GM12878 (cell line): ENCODE measurements around the gene PCSK6. TPM values are rescaled to one million over a fixed set of nuclear protein-coding genes. Genes with fewer than 3 reads are reported as not detected.

Experiments used
- ATAC-seq: fragments of 200-7000 bp; cut with Tn5 transposase; 3 replicates; pipeline ENCODE4 v1.9.1; 2020; ENCODE audit warnings: mild to moderate bottlenecking, moderate library complexity
- BruUV-seq: library from RNA; stranded (reverse); fragments of 400-500 nt; replicated peaks from 2 replicates; lab custom pipeline; 2021; lab: Mats Ljungman, UMichigan
- CTCF ChIA-PET: fragments of 300-600 bp; sonication (Branson Sonifier 250); formaldehyde crosslinking; extraction: SDS; loops from one replicate; lab custom pipeline; 2021; ENCODE audit warnings: inconsistent platforms; lab: Yijun Ruan, JAX
- POLR2A ChIA-PET: fragments of 350-600 bp; formaldehyde crosslinking; extraction: SDS; loops from one replicate; lab custom pipeline; 2021; ENCODE audit warnings: inconsistent platforms; lab: Charles Lee
- RAD21 ChIA-PET: fragments of 300-600 bp; sonication (Branson Sonifier 250); formaldehyde crosslinking; loops from one replicate; lab custom pipeline; 2023; ENCODE audit warnings: antibody characterized with exemption; ENCODE audit not compliant: unreplicated experiment; lab: Charles Lee
- SMC1A ChIA-PET: fragments of 300-600 bp; sonication (Branson Sonifier 250); formaldehyde crosslinking; loops from one replicate; lab custom pipeline; 2023; ENCODE audit not compliant: unreplicated experiment, uncharacterized antibody; lab: Charles Lee
- DNase-seq: peaks from one replicate; pipeline ENCODE4 v3.0.0-alpha.2; 2011; ENCODE audit warnings: low read depth, low spot score
- FAIRE-seq: peaks from 3 replicates; lab custom pipeline; 2011; peaks lifted over from hg19 to GRCh38; lab: Jason Lieb, UNC
- H2AFZ ChIP-seq: 2 replicates; pipeline ENCODE4 v1.6.0; 2011; ENCODE audit warnings: low read depth, low read length, control low read depth; ENCODE audit not compliant: control insufficient read depth
- H3K27ac ChIP-seq: 2 replicates; pipeline ENCODE4 v1.5.1; 2011; ENCODE audit warnings: control low read depth; ENCODE audit not compliant: control insufficient read depth, insufficient read depth
- H3K27me3 ChIP-seq, 2 experiments: replicated peaks in 1 of 2; 2 replicates each; pipeline versions ENCODE4 v1.6.0 to v1.6.1; 2011; ENCODE audit warnings: low read length in 1 of 2; ENCODE audit not compliant: control insufficient read depth in 2 of 2, insufficient read depth in 2 of 2
- H3K36me3 ChIP-seq, 2 experiments: 2 replicates each; pipeline ENCODE4 v1.5.1; 2011; ENCODE audit warnings: low read length in 1 of 2; ENCODE audit not compliant: control insufficient read depth in 2 of 2, insufficient read depth in 2 of 2
- H3K4me1 ChIP-seq: 2 replicates; pipeline ENCODE4 v1.6.1; 2011; ENCODE audit warnings: mild to moderate bottlenecking, low read length, moderate library complexity, mixed read lengths; ENCODE audit not compliant: control insufficient read depth, insufficient read depth
- H3K4me2 ChIP-seq: 2 replicates; pipeline ENCODE4 v1.6.0; 2011; ENCODE audit warnings: control low read depth; ENCODE audit not compliant: control insufficient read depth, insufficient read depth
- H3K4me3 ChIP-seq: fragments of 200-600 bp; sonication (generic); 2 replicates; pipeline ENCODE4 v1.5.1; 2016
- H3K79me2 ChIP-seq: 2 replicates; pipeline ENCODE4 v1.6.0; 2011; ENCODE audit warnings: low read length; ENCODE audit not compliant: control insufficient read depth, insufficient read depth
- H3K9ac ChIP-seq: 2 replicates; pipeline ENCODE4 v1.8.0; 2011; ENCODE audit warnings: low read length, control low read depth, mixed read lengths; ENCODE audit not compliant: control insufficient read depth, insufficient read depth
- H3K9me3 ChIP-seq: replicated peaks from 3 replicates; pipeline ENCODE4 v1.5.1; 2011; ENCODE audit warnings: mild to moderate bottlenecking, low read length; ENCODE audit not compliant: control insufficient read depth, insufficient read depth
- H4K20me1 ChIP-seq: 2 replicates; pipeline ENCODE4 v1.6.0; 2011; ENCODE audit not compliant: control insufficient read depth, insufficient read depth
- CHD2 ChIP-seq: IDR thresholded peaks from 2 replicates; pipeline ENCODE4 v1.6.1; 2011; ENCODE audit warnings: low read depth, low read length, improper control_type of control experiment, borderline replicate concordance
- E2F4 ChIP-seq: IDR thresholded peaks from 2 replicates; pipeline ENCODE4 v1.6.1; 2012; ENCODE audit warnings: low read depth, low read length, improper control_type of control experiment
- IKZF2 ChIP-seq, 2 experiments: fragments of 450-650 bp; IDR thresholded peaks; 2 replicates each; pipeline ENCODE4 v1.6.1; 2017; ENCODE audit warnings: mild to moderate bottlenecking in 2 of 2, moderate library complexity in 2 of 2
- POLR2AphosphoS5 ChIP-seq: IDR thresholded peaks from 2 replicates; pipeline ENCODE4 v1.6.1; 2011; ENCODE audit warnings: mild to moderate bottlenecking, low read length, inconsistent platforms
- SREBF1 ChIP-seq: IDR thresholded peaks from 2 replicates; pipeline ENCODE4 v1.6.1; 2012; ENCODE audit warnings: mild to moderate bottlenecking, low read length
- STAT1 ChIP-seq: fragments of 450-650 bp; conservative IDR thresholded peaks from 2 replicates; pipeline ENCODE4 v1.6.1; 2014; ENCODE audit warnings: antibody characterized with exemption, mild to moderate bottlenecking
- YY1 ChIP-seq: IDR thresholded peaks from 2 replicates; pipeline ENCODE4 v1.6.1; 2011; ENCODE audit warnings: low read depth, mild to moderate bottlenecking, low read length
- WGBS: methylation state at CpG from one replicate; pipeline ENCODE4 v1.1.6; 2016; ENCODE audit warnings: low lambda C conversion rate; ENCODE audit not compliant: insufficient replicate concordance, insufficient coverage; ENCODE audit errors: missing lambda C conversion rate; 5-methylcytosine and 5-hydroxymethylcytosine counted together
- in situ Hi-C: fragments of 300-500 bp; cut with MboI; formaldehyde crosslinking; loops from 9 replicates; pipeline ENCODE4 v1.14.3; 2018; ENCODE audit warnings: mixed read lengths
- intact Hi-C: fragments of 100-400 bp; cut with micrococcal nuclease; formaldehyde crosslinking; loops from one replicate; pipeline ENCODE4 v1.14.2; 2022; ENCODE audit not compliant: unreplicated experiment
- polyA plus RNA-seq, 11 experiments: library from polyadenylated mRNA; depleted of rRNA in 4 of 11; unstranded in 6 of 11; stranded (reverse) in 5 of 11; fragments of >200 nt; fragmentation: Nextera tagmentation in 4 of 11; fragmentation: Illumina TruSeq in 1 of 11; extraction: Ambion mirVana in 4 of 11; extraction: Trizol in 1 of 11; gene quantifications; 1 replicate in 1 of 11; 2 replicates in 10 of 11; pipeline versions ENCODE4 v1.2.1 to v1.2.3, GENCODE V29; 2011 to 2016; ENCODE audit warnings: inconsistent platforms in 2 of 11, missing spikeins in 2 of 11, low read depth in 1 of 11
- total RNA-seq, 4 experiments: library from RNA; depleted of rRNA in 3 of 4; stranded (reverse); fragments of >200 nt in 3 of 4; fragmentation: Illumina TruSeq in 1 of 4; extraction: Trizol in 1 of 4; gene quantifications; 2 replicates each; pipeline versions ENCODE4 v1.2.1 to v1.2.3, GENCODE V29; 2013 to 2021

PCSK6 gene
- total and polyA plus RNA-seq, 10 of the 15 experiments (the other 5 are each of a cell fraction or from before 2014, with no cell fraction given): 0.19 to 0.67 (median 0.25) TPM; not detected in 4

DNA sequence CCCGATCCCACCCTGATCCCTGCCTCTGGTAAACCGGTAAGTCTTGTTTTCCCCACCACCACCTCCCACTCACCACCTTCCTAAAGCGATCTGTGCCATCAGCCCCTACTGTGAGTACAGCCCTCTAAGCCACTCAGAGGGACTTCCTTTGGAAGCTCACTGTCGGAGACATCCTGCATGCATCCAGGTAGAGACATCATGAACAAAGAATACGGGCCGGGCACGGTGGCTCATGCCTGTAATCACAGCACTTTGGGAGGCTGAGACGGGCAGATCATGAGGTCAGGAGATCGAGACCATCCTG, 13.7 kb upstream of the PCSK6 start (continued):
- TF ChIP-seq IKZF2 (IDR thresholded peaks at IDR 0.05) (no peak), E2F4 (no peak), CHD2 (no peak), POLR2AphosphoS5 (no peak), STAT1 (no peak), YY1 (no peak)
- TF ChIP-seq, all 136 proteins: peak for 0

DNA sequence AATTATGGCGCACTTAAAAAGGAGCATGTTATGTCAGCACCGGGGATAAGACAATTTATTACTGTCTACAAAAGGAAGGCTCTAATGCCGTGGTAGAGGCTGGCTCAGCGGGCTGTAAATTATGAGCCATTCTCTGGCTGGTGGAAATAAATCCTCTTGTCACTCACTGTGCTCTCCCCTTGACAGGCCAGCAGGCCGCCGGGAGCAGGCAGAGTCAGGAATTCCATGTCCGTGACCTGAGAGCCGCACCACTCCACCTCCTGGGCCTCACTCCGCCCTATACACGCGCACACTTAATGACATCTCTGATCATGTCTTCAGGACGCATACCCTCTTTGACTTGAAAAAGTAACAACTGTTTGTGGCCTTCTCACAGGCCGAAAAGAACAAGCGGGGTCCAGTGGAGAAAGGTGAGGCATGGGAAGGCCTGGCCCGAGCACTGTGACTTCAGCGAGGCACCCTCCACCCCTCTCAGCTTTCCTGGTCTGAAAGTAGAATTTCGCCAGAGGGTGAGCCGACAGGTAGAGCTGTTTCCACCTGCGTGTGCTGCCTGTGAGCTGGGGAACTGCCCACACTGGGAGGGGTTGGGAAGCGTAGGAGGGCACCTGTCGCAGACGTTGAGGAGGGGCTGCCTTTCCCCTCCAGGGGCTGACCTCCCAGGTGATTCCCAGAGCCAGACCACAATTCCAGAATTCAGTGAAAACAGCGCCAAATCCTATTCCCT, 13.2 kb upstream of the PCSK6 start:
- H3K36me3 ChIP-seq: no peaks in the 10 kb centered on the region
- no TSS peak for BruUV-seq
- ChIA-PET CTCF (interaction anchor here (0.6 to 2.0 kb wide), 7 partner anchors 8 to 214 kb away, joined by 3 to 7 read pairs (median 3); no protein-coding TSS in a partner anchor), SMC1A (interaction anchor here (0.9 kb wide), 1 partner anchor 209 kb away, joined by 3 read pairs; no protein-coding TSS in a partner anchor), RAD21 (no interaction called here), POLR2A (no interaction called here)
- intact Hi-C loops (loop anchor here (5.0 kb wide), 1 partner anchor 200 kb away; no protein-coding TSS in a partner anchor), in situ Hi-C loops (loop anchor here (5.0 kb wide), 1 partner anchor 200 kb away; no protein-coding TSS in a partner anchor)
- H3K4me2 ChIP-seq: no peak overlapping the region
- no peak for ATAC-seq
- H3K4me1 ChIP-seq: peaks cover 8% of the 10 kb centered on the region
- WGBS: 56% methylated on average over 22 of the region's 23 CpGs
- no peak overlapping the region for H3K27ac ChIP-seq
- FAIRE-seq: no peak
- H3K4me3 ChIP-seq: no peak overlapping the region
- no peaks in the 10 kb centered on the region for H3K9me3 ChIP-seq
- no peak overlapping the region for H3K9ac ChIP-seq
- no peaks in the 10 kb centered on the region; a peak in 2 of 4 replicates for H3K27me3 ChIP-seq
- H2AFZ ChIP-seq: no peak overlapping the region
- no peak for TF ChIP-seq SREBF1
- H4K20me1 ChIP-seq: no peaks in the 10 kb centered on the region
- H3K79me2 ChIP-seq: no peaks in the 10 kb centered on the region
- DNase-seq: no peak
